Neural crest cell (in vitro differentiated cells): ENCODE results near the gene DMXL2. TPM values are rescaled to one million over a fixed set of nuclear protein-coding genes. Genes with fewer than 3 reads are reported as not detected.
A peak's percentile ranks its signal among the peaks of the same experiment; 100 is the strongest.

Source experiments
- DNase-seq: peaks from one replicate; pipeline ENCODE4 v3.0.0; 2021; ENCODE audit warnings: low read depth, mixed read lengths, low spot score
- H3K27ac Mint-ChIP-seq: one replicate; pipeline ENCODE4 v1.8.0; 2021; ENCODE audit warnings: mild to moderate bottlenecking, mixed read lengths; ENCODE audit not compliant: unreplicated experiment
- H3K27me3 Mint-ChIP-seq: 2 replicates; pipeline ENCODE4 v1.8.0; 2021; ENCODE audit warnings: low read depth, mild to moderate bottlenecking, mixed read lengths
- H3K36me3 Mint-ChIP-seq: 2 replicates; pipeline ENCODE4 v1.8.0; 2021; ENCODE audit warnings: low read depth, mild to moderate bottlenecking, mixed read lengths
- H3K4me1 Mint-ChIP-seq: 2 replicates; pipeline ENCODE4 v1.8.0; 2021; ENCODE audit warnings: mixed read lengths
- H3K4me3 Mint-ChIP-seq: one replicate; pipeline ENCODE4 v1.8.0; 2021; ENCODE audit warnings: mild to moderate bottlenecking, mixed read lengths
- H3K9me3 Mint-ChIP-seq: 2 replicates; pipeline ENCODE4 v1.8.0; 2021; ENCODE audit warnings: mixed read lengths
- CTCF ChIP-seq: fragments of 200-600 bp; sonication (generic); conservative IDR thresholded peaks from 2 replicates; pipeline ENCODE4 v1.5.0; 2021; ENCODE audit warnings: antibody characterized with exemption, mild to moderate bottlenecking
- total RNA-seq: library from RNA; stranded (reverse); gene quantifications from 2 replicates; pipeline ENCODE4 v1.2.1, GENCODE V29; 2021

The DMXL2 gene
- total RNA-seq, 1 donor from 2014 or later, result 56.4 TPM

DNA sequence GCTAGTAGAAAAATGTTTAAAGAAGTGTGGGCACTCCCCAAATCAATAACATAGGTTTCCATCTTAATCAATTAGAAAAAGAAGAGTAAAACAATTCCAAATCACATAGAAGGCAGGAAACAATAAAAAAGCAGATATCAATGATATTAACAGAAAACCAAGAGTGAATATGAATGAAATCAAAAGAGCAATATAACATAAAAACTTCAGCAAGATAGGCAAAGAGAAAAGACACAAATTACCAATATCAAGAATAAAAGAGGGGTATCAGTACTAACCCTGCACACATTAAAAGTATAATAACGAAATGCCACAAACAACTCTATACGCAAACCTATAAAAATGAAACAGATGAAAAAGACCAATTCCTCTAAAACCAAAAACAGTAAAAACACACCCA, 19.6 kb downstream of the DMXL2 start:
- no peak for TF ChIP-seq CTCF
- Mint-ChIP-seq H3K27me3 (no peaks in the 10 kb centered on the region), H3K4me3 (peak overlapping the region; percentile 82), H3K9me3 (peaks cover 7% of the 10 kb centered on the region), H3K27ac (no peak overlapping the region), H3K36me3 (peaks cover 22% of the 10 kb centered on the region), H3K4me1 (peaks cover 4% of the 10 kb centered on the region)
- no peak for DNase-seq

DNA sequence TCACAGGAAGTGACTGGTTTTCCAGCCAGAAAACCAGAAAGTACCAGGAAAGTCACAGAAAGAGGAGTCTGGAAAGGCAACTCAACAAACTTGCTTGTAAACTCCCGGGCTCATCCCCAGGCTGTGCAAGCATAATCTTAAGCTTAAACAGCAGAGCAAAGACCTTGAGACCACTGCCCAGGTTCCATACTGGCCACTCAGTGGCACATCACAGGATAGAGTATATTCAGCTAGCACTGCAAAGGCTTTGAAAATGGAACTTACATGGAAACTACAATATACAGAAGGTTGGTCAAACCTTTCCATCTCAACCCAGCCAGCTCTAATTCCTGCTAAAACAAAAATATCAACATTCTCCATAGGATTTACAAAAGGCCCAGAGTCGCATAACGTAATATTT, 20.1 kb downstream of the DMXL2 start:
- peak overlapping the region; percentile 82 for H3K4me3 Mint-ChIP-seq
- no peak overlapping the region for H3K27ac Mint-ChIP-seq
- TF ChIP-seq CTCF, result no peak
- DNase-seq, result no peak
- peaks cover 8% of the 10 kb centered on the region for H3K9me3 Mint-ChIP-seq
- H3K4me1 Mint-ChIP-seq, result peaks cover 4% of the 10 kb centered on the region
- no peaks in the 10 kb centered on the region for H3K27me3 Mint-ChIP-seq
- peaks cover 22% of the 10 kb centered on the region for H3K36me3 Mint-ChIP-seq

GRCh38 chr15:51601801-51602200, 20.8 kb downstream of the DMXL2 start:
- Mint-ChIP-seq H3K27ac (no peak overlapping the region), H3K36me3 (peaks cover 27% of the 10 kb centered on the region), H3K4me3 (no peak overlapping the region), H3K4me1 (peaks cover 4% of the 10 kb centered on the region), H3K27me3 (no peaks in the 10 kb centered on the region), H3K9me3 (peaks cover 12% of the 10 kb centered on the region)
- TF ChIP-seq CTCF, result no peak
- no peak for DNase-seq

GRCh38 chr15:51600114-51600513, 22.5 kb downstream of the DMXL2 start:
- Mint-ChIP-seq H3K36me3 (peaks cover 32% of the 10 kb centered on the region), H3K4me1 (peaks cover 4% of the 10 kb centered on the region), H3K4me3 (no peak overlapping the region), H3K9me3 (peaks cover 12% of the 10 kb centered on the region), H3K27me3 (no peaks in the 10 kb centered on the region), H3K27ac (no peak overlapping the region)
- TF ChIP-seq CTCF, result no peak
- no peak for DNase-seq

DNA sequence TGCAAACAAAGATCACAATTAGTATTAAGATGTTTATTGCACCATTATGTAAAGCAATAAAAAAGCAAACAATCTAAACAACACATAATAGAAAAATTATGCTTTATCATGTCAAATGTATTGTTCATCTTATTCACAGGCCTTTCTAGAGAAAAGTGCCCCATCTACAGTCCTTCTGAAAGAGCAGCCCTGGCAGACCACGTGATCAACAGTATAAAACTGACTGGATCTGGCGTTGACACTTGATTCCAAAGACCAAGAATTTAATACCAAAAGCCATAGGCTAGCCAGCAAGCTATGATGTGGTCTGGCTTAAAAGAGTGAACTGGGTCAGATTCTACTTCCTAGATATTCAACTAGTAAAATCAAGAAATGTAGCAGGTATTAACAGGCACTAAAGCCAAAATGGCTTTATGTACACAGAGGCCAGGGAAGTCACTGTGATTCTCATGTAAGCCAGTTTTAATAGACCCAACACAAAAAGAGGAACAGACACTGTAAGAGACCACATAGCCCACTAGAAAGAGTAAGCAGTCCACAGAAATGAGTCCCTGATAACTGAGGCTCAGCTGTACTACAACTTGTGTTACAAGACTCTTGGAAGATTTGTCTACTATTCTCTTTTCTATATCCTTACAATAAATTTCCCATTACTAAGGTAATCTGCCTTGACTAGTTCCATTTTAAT, 32.5 kb downstream of the DMXL2 start:
- no peak overlapping the region for H3K4me3 Mint-ChIP-seq
- H3K36me3 Mint-ChIP-seq, result peaks cover 57% of the 10 kb centered on the region
- H3K27ac Mint-ChIP-seq, result no peak overlapping the region
- no peak for DNase-seq
- H3K27me3 Mint-ChIP-seq, result no peaks in the 10 kb centered on the region
- TF ChIP-seq CTCF, result no peak
- no peaks in the 10 kb centered on the region for H3K4me1 Mint-ChIP-seq
- peaks cover 29% of the 10 kb centered on the region for H3K9me3 Mint-ChIP-seq
